CD4-positive, alpha-beta T cell (primary cell): ENCODE results near the gene SAMD5. TPM values are rescaled to one million over a fixed set of nuclear protein-coding genes. Genes with fewer than 3 reads are reported as not detected.

ENCODE experiments used
- ATAC-seq: fragments of 200-7000 bp; cut with Tn5 transposase; one replicate; pipeline ENCODE4 v1.10.0; 2022; ENCODE audit warnings: mild to moderate bottlenecking; ENCODE audit not compliant: poor library complexity
- CTCF ChIA-PET: fragments of 350-600 bp; sonication (Branson Sonifier 250); formaldehyde crosslinking; loops from one replicate; lab custom pipeline; 2021; ENCODE audit warnings: antibody characterized with exemption, inconsistent platforms; lab: Charles Lee
- POLR2A ChIA-PET: fragments of 350-600 bp; sonication (Branson Sonifier 250); formaldehyde crosslinking; loops from one replicate; lab custom pipeline; 2021; ENCODE audit warnings: antibody characterized with exemption, inconsistent platforms; lab: Charles Lee
- DNase-seq, 14 experiments: peaks; one replicate each; pipeline ENCODE4 v3.0.0-alpha.2; 2013 to 2020; ENCODE audit warnings: mixed read lengths in 2 of 14
- H3K27ac ChIP-seq, 2 donors: one replicate each; pipeline versions ENCODE4 v1.5.1 to v1.7.0; 2013; ENCODE audit warnings: low read length in 2 of 2, low read depth in 1 of 2, mild to moderate bottlenecking in 1 of 2
- H3K27me3 ChIP-seq, 2 experiments: 1 replicate in 1 of 2; 2 replicates in 1 of 2; pipeline versions ENCODE4 v1.6.1 to v1.7.0; 2013; ENCODE audit warnings: low read length in 2 of 2, control low read depth in 1 of 2, mild to moderate bottlenecking in 1 of 2, moderate library complexity in 1 of 2; ENCODE audit not compliant: insufficient read depth in 2 of 2, control insufficient read depth in 1 of 2
- H3K36me3 ChIP-seq: one replicate; pipeline ENCODE4 v1.6.1; 2013; ENCODE audit warnings: low read length, control low read depth; ENCODE audit not compliant: insufficient read depth
- H3K4me1 ChIP-seq: one replicate; pipeline ENCODE4 v1.6.1; 2013; ENCODE audit warnings: low read length, control low read depth; ENCODE audit not compliant: insufficient read depth
- H3K4me3 ChIP-seq: one replicate; pipeline ENCODE4 v1.5.1; 2013; ENCODE audit warnings: mild to moderate bottlenecking, low read length, moderate library complexity
- H3K9me3 ChIP-seq, 2 experiments: 1 replicate in 1 of 2; 2 replicates in 1 of 2; pipeline versions ENCODE4 v1.6.1 to v1.7.0; 2013; ENCODE audit warnings: low read length in 2 of 2, mild to moderate bottlenecking in 2 of 2, control low read depth in 1 of 2, moderate library complexity in 1 of 2; ENCODE audit not compliant: control insufficient read depth in 1 of 2, insufficient read depth in 1 of 2
- H3K27ac Mint-ChIP-seq: one replicate; pipeline ENCODE4 v1.8.0; 2020; ENCODE audit warnings: mixed read lengths
- H3K27me3 Mint-ChIP-seq: one replicate; pipeline ENCODE4 v1.8.0; 2021; ENCODE audit warnings: mixed read lengths
- H3K36me3 Mint-ChIP-seq: one replicate; pipeline ENCODE4 v1.8.0; 2021; ENCODE audit warnings: low read depth, mixed read lengths
- H3K4me1 Mint-ChIP-seq: one replicate; pipeline ENCODE4 v1.8.0; 2021; ENCODE audit warnings: low read depth, mixed read lengths
- H3K4me3 Mint-ChIP-seq: one replicate; pipeline ENCODE4 v1.8.0; 2020; ENCODE audit warnings: mild to moderate bottlenecking, mixed read lengths
- H3K9me3 Mint-ChIP-seq: one replicate; pipeline ENCODE4 v1.8.0; 2020; ENCODE audit warnings: mixed read lengths
- intact Hi-C, 2 experiments: fragments of 100-400 bp; cut with DNase I in 1 of 2; cut with micrococcal nuclease in 1 of 2; formaldehyde crosslinking; loops; one replicate each; pipeline versions ENCODE4 v1.15.1 to v1.9.0; 2023 to 2025; cut with DNase I, micrococcal nuclease
- total RNA-seq, 174 experiments: library from RNA in 2 of 174; stranded (reverse) in 2 of 174; gene quantifications; one replicate each; pipeline ENCODE4 v1.2.3 and lab custom pipeline; 2021 to 2026
- TF ChIP-seq, protein P1 (sequence below): fragments of 200-600 bp; IDR thresholded peaks from one replicate; pipeline ENCODE4 v1.8.0; 2022; ENCODE audit warnings: antibody characterized with exemption, mild to moderate bottlenecking

Gene SAMD5
- total RNA-seq, 2 experiments from 2014 or later: not detected

DNA sequence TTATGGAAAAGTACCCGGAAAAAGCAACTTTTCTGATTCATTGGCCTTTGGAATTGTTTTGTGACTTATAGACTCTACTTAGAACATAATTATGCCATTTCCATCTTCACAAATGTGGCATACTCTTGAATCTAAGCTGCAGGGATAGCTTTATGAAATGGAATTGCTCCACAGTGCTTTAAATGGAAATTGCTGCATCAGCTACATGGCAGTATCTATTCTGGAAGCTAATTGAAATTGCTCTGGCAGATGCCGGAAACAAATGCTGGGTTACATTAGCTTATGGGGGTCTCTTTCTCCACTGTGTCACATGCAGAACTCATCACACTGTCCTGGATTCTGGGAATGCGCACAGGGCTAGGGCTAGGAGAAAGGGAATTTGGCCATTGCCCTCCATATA, 108.9 kb downstream of the SAMD5 start:
- POLR2A ChIA-PET: no interaction called here
- H3K27me3 Mint-ChIP-seq: no peaks in the 10 kb centered on the region
- DNase-seq: no peak
- Histone ChIP-seq H3K4me3 (no peak overlapping the region), H3K9me3 (no peaks in the 10 kb centered on the region), H3K27ac (no peak overlapping the region), H3K36me3 (no peaks in the 10 kb centered on the region), H3K4me1 (no peaks in the 10 kb centered on the region), H3K27me3 (no peaks in the 10 kb centered on the region)
- intact Hi-C loops: no loop called here
- ATAC-seq: no peak
- CTCF ChIA-PET: no interaction called here
- H3K4me1 Mint-ChIP-seq: no peaks in the 10 kb centered on the region
- no peak overlapping the region for H3K4me3 Mint-ChIP-seq
- no peak overlapping the region for H3K27ac Mint-ChIP-seq
- TF ChIP-seq, protein P1, sequence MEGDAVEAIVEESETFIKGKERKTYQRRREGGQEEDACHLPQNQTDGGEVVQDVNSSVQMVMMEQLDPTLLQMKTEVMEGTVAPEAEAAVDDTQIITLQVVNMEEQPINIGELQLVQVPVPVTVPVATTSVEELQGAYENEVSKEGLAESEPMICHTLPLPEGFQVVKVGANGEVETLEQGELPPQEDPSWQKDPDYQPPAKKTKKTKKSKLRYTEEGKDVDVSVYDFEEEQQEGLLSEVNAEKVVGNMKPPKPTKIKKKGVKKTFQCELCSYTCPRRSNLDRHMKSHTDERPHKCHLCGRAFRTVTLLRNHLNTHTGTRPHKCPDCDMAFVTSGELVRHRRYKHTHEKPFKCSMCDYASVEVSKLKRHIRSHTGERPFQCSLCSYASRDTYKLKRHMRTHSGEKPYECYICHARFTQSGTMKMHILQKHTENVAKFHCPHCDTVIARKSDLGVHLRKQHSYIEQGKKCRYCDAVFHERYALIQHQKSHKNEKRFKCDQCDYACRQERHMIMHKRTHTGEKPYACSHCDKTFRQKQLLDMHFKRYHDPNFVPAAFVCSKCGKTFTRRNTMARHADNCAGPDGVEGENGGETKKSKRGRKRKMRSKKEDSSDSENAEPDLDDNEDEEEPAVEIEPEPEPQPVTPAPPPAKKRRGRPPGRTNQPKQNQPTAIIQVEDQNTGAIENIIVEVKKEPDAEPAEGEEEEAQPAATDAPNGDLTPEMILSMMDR: no peak
- no peaks in the 10 kb centered on the region for H3K36me3 Mint-ChIP-seq
- no peaks in the 10 kb centered on the region for H3K9me3 Mint-ChIP-seq

DNA sequence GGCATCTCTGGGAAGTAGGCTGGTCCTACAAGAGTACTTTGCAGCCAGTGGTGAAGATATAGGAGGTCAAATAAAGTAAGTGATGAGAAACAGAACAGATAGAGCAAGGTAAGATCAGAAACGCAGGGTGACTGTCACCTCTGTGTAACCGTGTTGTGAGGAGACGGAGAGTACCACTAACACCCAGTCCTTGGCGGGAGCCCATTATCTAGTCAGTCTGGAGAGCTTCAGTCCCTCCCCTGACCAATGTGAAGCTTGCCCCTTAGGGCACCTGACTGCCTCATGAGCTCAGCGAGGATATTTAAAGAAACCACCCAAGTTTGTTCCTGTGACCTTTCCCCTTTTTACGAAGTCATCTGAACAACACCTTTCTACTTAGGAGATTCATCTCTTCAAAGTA, 110.0 kb downstream of the SAMD5 start:
- DNase-seq: no peak
- no peaks in the 10 kb centered on the region for H3K27me3 Mint-ChIP-seq
- no peak overlapping the region for H3K27ac Mint-ChIP-seq
- H3K36me3 Mint-ChIP-seq: no peaks in the 10 kb centered on the region
- no peaks in the 10 kb centered on the region for H3K4me1 Mint-ChIP-seq
- H3K9me3 ChIP-seq: no peaks in the 10 kb centered on the region
- intact Hi-C loops: no loop called here
- ChIA-PET POLR2A (no interaction called here), CTCF (no interaction called here)
- H3K4me1 ChIP-seq: no peaks in the 10 kb centered on the region
- no peak for ATAC-seq
- TF ChIP-seq, protein P1: no peak
- H3K4me3 Mint-ChIP-seq: no peak overlapping the region
- no peak overlapping the region for H3K4me3 ChIP-seq
- no peaks in the 10 kb centered on the region for H3K36me3 ChIP-seq
- H3K9me3 Mint-ChIP-seq: no peaks in the 10 kb centered on the region
- no peak overlapping the region for H3K27ac ChIP-seq
- no peaks in the 10 kb centered on the region for H3K27me3 ChIP-seq

DNA sequence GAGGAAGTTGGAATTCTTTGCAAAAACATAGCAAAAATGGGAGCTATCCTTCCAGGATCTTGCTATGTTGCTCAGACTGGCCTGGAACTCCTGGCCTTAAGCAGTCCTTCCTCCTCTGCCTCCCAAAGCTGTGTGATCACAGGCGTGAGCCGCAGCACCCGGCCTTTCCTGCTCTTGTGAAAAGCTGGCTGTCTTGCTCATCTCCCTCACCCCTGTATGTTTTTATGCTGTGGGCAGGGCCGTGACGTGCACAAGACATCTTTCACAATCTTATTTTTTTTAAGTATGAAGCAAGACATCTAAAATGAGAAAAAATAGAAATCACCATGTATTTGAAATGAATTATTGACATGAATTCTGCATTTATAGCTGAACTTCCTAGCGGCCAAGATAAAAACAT, 110.4 kb downstream of the SAMD5 start:
- ChIA-PET CTCF (no interaction called here), POLR2A (no interaction called here)
- H3K27ac Mint-ChIP-seq: no peak overlapping the region
- TF ChIP-seq, protein P1: no peak
- no peaks in the 10 kb centered on the region for H3K4me1 Mint-ChIP-seq
- Histone ChIP-seq H3K4me3 (no peak overlapping the region), H3K9me3 (no peaks in the 10 kb centered on the region), H3K27ac (no peak overlapping the region), H3K27me3 (no peaks in the 10 kb centered on the region), H3K4me1 (no peaks in the 10 kb centered on the region), H3K36me3 (no peaks in the 10 kb centered on the region)
- no peak for DNase-seq
- ATAC-seq: no peak
- H3K27me3 Mint-ChIP-seq: no peaks in the 10 kb centered on the region
- no peaks in the 10 kb centered on the region for H3K9me3 Mint-ChIP-seq
- intact Hi-C loops: no loop called here
- no peaks in the 10 kb centered on the region for H3K36me3 Mint-ChIP-seq
- no peak overlapping the region for H3K4me3 Mint-ChIP-seq
